ENCODE results near the gene MTCH1. TPM values are rescaled to one million over a fixed set of nuclear protein-coding genes. Genes with fewer than 3 reads are reported as not detected.
A peak's percentile ranks its signal among the peaks of the same experiment; 100 is the strongest.

The MTCH1 gene
- total RNA-seq, 3 donors from 2014 or later: 187 to 229 (median 215) TPM

GRCh38 chr6:36959555-36960250 is 26.3 kb downstream of the MTCH1 start:
- Histone ChIP-seq H3K36me3 (no peaks in the 10 kb centered on the region), H3K27me3 (no peaks in the 10 kb centered on the region), H3K4me3 (no peak overlapping the region), H3K9me3 (no peaks in the 10 kb centered on the region), H3K4me1 (peaks cover 0 to 18% of the 10 kb centered on the region in 2 donors), H3K27ac (no peak overlapping the region)
- TF ChIP-seq, protein P1, sequence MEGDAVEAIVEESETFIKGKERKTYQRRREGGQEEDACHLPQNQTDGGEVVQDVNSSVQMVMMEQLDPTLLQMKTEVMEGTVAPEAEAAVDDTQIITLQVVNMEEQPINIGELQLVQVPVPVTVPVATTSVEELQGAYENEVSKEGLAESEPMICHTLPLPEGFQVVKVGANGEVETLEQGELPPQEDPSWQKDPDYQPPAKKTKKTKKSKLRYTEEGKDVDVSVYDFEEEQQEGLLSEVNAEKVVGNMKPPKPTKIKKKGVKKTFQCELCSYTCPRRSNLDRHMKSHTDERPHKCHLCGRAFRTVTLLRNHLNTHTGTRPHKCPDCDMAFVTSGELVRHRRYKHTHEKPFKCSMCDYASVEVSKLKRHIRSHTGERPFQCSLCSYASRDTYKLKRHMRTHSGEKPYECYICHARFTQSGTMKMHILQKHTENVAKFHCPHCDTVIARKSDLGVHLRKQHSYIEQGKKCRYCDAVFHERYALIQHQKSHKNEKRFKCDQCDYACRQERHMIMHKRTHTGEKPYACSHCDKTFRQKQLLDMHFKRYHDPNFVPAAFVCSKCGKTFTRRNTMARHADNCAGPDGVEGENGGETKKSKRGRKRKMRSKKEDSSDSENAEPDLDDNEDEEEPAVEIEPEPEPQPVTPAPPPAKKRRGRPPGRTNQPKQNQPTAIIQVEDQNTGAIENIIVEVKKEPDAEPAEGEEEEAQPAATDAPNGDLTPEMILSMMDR (IDR thresholded peaks at IDR 0.05): no peak
- TF ChIP-seq POLR2AphosphoS5 (IDR thresholded peaks at IDR 0.05) (no peak), POLR2A (IDR thresholded peaks at IDR 0.05) (no peak)
- intact Hi-C loops (cut with DNase I; ENCODE audit: low total_unique reads): no loop called here
- DNase-seq (ENCODE audit: low spot score in 2 of 2): no peak

DNA sequence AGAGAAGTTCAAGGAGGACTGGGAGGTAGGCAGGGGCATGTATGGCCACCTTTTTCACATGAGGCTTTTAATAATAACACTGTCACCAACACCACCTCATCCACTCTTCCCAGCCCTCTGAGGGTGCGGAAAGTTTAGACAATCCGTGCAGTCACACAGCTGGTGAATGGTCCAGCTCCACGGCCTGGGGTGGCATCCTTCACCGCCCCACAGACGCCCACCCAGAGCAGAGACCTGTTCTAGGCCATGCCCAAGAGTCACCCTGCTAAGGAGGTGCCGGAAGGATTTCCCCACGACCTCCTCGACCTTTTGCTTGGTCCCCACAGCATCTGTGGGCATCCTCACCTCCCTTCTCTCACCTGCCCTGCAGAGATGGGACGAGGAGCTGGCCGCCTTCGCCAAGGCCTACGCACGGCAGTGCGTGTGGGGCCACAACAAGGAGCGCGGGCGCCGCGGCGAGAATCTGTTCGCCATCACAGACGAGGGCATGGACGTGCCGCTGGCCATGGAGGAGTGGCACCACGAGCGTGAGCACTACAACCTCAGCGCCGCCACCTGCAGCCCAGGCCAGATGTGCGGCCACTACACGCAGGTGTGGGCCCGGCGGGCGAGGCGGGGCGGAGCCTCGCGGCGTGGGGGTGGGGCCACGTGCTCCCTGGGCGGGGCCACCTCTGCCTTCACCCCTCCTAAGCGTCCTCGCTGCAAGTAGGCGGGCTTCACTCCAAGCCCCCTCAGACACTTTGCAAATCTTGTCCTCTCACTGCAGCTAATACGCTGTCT is 27.0 kb downstream of the MTCH1 start:
- peak overlapping the region in 1 of 2 donors; percentile 45 for H3K27ac ChIP-seq
- intact Hi-C loops (cut with DNase I; ENCODE audit: low total_unique reads): no loop called here
- no peaks in the 10 kb centered on the region for H3K36me3 ChIP-seq
- H3K27me3 ChIP-seq: no peaks in the 10 kb centered on the region
- H3K4me1 ChIP-seq: peaks cover 0 to 14% of the 10 kb centered on the region in 2 donors
- no peak overlapping the region for H3K4me3 ChIP-seq
- no peak for DNase-seq (ENCODE audit: low spot score in 2 of 2)
- TF ChIP-seq POLR2AphosphoS5 (IDR thresholded peaks at IDR 0.05) (no peak), POLR2A (IDR thresholded peaks at IDR 0.05) (no peak)
- TF ChIP-seq, protein P1 (IDR thresholded peaks at IDR 0.05): no peak
- H3K9me3 ChIP-seq: no peaks in the 10 kb centered on the region

GRCh38 chr6:36957773-36958271 is 28.2 kb downstream of the MTCH1 start:
- H3K4me3 ChIP-seq: no peak overlapping the region
- H3K27ac ChIP-seq: peak overlapping the region in 1 of 2 donors; percentile 45
- H3K36me3 ChIP-seq: no peaks in the 10 kb centered on the region
- H3K9me3 ChIP-seq: no peaks in the 10 kb centered on the region
- H3K4me1 ChIP-seq: peaks cover 0 to 8% of the 10 kb centered on the region in 2 donors
- TF ChIP-seq POLR2A (IDR thresholded peaks at IDR 0.05): no peak
- no peak for TF ChIP-seq POLR2AphosphoS5 (IDR thresholded peaks at IDR 0.05)
- TF ChIP-seq, protein P1 (IDR thresholded peaks at IDR 0.05): no peak
- DNase-seq (ENCODE audit: low spot score in 2 of 2): no peak
- no peaks in the 10 kb centered on the region for H3K27me3 ChIP-seq
- intact Hi-C loops (cut with DNase I; ENCODE audit: low total_unique reads): no loop called here

- no peaks in the 10 kb centered on the region for H3K36me3 ChIP-seq
- no peak for DNase-seq (ENCODE audit: low spot score in 2 of 2)
- H3K4me3 ChIP-seq: no peak overlapping the region
- H3K27me3 ChIP-seq: no peaks in the 10 kb centered on the region
- no peaks in the 10 kb centered on the region for H3K9me3 ChIP-seq
- intact Hi-C loops (cut with DNase I; ENCODE audit: low total_unique reads): no loop called here
- H3K27ac ChIP-seq: peak overlapping the region in 1 of 2 donors; percentile 39
- peaks cover 0 to 8% of the 10 kb centered on the region in 2 donors for H3K4me1 ChIP-seq
- no peak for TF ChIP-seq POLR2A (IDR thresholded peaks at IDR 0.05)
- TF ChIP-seq, protein P1 (IDR thresholded peaks at IDR 0.05): no peak
- no peak for TF ChIP-seq POLR2AphosphoS5 (IDR thresholded peaks at IDR 0.05)
These were observed 29.6 kb downstream of the MTCH1 start for GRCh38 chr6:36956446-36956820.
